GM12801 (cell line): ENCODE measurements around the gene ATMIN.

Source experiments
- TF ChIP-seq, protein P1 (sequence below): IDR thresholded peaks from one replicate; pipeline ENCODE4 v1.5.1; 2011; ENCODE audit warnings: control low read depth; ENCODE audit not compliant: insufficient read length; ENCODE audit errors: extremely low read depth

Gene ATMIN

DNA sequence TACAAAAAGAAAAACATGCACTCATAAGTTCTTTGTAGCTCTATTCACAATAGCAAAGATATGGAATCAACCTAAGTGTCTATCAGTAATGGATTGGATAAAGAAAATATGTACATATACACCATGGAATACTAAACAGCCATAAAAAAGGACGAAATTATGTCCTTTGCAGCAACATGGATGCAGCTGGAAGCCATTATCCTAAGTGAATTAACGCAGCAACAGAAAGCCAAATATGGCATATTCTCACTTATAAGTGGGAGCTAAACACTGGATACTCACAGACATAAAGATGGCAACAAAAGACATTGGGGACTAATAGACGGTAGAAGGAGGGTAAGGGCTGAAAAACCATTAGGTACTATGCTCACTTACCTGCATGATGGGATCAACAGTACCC lies 34.8 kb upstream of the ATMIN start:
- TF ChIP-seq, protein P1, sequence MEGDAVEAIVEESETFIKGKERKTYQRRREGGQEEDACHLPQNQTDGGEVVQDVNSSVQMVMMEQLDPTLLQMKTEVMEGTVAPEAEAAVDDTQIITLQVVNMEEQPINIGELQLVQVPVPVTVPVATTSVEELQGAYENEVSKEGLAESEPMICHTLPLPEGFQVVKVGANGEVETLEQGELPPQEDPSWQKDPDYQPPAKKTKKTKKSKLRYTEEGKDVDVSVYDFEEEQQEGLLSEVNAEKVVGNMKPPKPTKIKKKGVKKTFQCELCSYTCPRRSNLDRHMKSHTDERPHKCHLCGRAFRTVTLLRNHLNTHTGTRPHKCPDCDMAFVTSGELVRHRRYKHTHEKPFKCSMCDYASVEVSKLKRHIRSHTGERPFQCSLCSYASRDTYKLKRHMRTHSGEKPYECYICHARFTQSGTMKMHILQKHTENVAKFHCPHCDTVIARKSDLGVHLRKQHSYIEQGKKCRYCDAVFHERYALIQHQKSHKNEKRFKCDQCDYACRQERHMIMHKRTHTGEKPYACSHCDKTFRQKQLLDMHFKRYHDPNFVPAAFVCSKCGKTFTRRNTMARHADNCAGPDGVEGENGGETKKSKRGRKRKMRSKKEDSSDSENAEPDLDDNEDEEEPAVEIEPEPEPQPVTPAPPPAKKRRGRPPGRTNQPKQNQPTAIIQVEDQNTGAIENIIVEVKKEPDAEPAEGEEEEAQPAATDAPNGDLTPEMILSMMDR: no peak

DNA sequence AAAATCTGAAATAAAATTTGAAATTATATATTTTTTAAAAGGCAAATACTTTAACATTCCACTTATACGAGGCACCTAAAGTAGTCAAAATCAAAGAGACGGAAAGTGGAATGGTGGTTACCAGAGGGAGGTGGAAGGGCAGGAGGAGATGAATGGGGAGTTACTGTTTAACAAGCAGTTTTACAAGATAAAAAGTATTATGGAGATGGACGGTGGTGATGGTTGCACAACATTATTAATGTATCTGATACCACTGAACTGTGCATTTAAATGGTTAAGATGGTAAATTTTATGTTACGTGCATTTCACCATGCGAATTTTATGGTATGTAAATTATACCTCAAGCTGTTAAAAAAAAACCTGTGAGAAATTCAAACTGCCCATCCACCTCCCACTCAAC lies 34.3 kb upstream of the ATMIN start:
- TF ChIP-seq, protein P1: no peak

DNA sequence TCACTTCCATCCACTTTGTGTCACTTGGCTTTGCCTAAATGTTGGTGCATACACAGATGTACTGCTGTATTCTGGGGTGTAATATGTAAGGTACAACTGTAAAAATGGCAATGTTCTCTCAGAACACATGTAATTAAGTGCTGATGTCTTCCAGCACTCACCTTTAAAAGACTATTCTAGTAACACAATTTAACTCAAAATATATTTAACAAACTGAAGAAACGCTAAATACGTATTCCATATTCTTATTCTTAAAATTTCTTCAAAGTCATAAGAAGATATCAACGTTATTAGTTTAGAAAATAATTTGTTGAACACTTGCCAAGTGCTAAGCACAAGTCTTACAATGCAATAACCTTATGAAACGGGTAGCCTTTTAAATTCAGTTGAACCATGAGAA lies 32.6 kb upstream of the ATMIN start:
- TF ChIP-seq, protein P1: no peak

DNA sequence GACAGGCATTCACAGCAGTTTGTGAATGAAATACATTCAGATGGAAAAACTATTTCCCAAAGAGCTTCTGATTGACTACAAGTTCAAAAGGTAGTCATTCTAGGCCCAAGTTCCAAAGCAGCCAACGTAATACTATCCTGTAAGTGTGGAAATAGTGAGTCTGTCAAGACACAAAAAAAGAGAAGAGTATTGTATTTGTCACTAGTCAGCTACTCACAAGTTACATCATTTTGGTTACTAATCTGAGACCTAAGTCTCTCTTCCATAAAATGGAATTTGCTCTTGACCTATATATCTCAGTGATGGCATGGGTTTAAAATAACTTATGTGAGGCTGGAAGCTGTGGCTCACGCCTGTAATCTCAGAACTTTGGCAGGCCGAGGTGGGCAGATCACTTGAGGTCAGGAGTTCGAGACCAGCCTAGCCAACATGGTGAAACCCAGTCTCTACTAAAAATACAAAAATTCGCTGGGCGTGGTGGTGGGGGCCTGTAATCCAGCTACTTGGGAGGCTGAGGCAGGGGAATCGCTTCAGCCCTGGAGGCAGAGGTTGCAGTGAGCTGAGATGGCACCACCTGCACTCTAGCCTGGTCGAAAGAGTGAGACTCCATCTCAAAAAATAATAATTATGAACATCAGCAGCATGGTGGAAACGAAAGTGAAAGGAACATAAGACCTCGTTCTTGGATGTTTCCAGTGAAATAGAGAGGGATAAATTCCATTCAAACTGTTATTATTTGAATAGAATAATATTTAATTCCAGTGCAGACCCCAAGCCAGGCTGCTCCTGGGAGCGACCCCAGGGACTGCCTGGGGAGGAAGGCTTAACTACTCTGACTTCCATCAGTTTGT lies 31.8 kb upstream of the ATMIN start:
- TF ChIP-seq, protein P1: no peak

DNA sequence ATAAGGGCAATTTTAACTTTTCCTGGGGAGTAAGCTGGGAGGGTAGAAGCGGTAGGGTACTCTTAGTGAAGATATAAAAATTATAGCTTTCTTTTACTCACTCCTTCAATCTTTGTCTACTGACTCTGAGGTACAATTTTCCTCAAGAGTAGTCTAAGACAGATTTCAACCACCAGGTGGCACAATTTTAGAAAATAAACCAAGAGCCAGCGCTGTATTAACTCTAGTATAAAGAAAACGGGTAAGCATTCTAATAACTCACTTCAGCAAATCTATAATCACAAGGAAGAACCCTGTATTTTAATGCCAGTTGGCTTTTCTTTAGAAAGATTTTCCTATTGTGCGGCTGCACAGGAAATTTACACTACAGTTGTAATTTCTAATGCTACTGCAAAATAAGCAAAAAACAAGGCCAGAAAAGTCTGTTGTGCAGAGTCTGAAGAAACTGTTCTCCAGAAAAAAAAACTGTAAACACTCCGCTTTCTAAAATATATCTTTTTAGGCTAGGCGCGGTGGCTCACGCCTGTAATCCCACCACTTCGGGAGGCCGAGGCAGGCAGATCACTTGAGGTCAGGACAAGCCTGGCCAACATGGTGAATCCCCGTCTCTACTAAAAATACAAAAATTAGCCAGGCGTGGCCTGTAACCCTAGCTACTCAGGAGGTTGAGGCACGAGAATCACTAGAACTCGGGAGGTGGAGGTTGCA lies 30.8 kb upstream of the ATMIN start:
- TF ChIP-seq, protein P1: no peak

DNA sequence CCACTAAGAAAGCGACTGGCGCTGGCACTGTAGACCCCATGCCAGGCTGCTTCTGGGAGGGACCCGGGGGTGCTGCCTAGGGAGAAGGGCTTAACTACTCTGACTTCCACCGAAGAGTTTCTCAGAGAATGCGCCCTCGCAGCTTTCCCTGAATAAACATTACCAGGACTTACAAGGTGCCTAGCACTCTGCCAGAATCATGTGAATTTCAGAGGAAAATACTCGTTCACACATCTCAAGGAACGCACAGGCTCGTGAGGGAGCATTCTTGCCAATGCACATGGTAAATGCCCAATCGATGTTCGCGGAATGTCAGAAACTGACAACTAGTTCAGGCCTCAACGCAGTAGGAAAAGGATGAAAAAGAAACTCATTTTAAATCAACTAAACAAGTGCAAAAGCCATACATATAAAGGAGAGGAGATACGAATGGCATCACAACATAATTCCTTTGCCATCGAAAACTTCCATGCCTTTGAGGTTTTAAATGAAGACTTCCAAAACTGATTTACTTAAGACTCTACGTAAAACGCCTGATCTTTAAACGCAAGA lies 30.0 kb upstream of the ATMIN start:
- TF ChIP-seq, protein P1: no peak

DNA sequence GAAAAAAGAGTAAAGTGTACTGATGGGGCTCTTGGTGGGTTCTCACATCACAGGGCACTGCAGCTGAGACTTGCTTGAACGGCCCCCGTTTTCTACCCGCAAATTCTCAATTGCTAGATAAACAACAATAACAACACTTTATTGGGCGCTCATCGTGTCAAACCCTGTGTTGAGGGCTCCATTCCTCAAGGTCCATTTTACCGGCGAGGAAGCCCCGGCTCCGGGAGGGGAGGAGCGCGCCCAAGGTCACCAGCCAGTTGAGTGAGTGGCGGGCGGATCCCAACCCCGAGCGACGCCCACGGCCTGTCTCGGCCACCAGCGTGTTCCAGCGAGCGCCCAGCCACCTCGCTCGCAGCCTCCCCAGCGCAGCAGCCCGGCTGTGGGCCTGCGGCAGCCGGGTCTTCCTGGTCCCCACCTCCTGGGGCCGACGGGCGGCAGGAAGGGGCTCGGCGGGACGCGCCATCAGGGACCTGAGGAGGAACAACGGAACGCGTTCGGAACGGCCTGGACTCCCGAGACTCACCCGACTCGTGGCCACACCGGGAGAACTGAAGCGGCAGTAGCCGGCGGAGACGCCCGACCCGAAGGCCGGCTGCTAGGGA lies 29.3 kb upstream of the ATMIN start:
- TF ChIP-seq, protein P1: no peak
